ENCODE data around the gene XXYLT1. TPM values are rescaled to one million over a fixed set of nuclear protein-coding genes. Genes with fewer than 3 reads are reported as not detected.

XXYLT1 gene
- total RNA-seq, 1 experiment from 2014 or later = 10.9 TPM

DNA sequence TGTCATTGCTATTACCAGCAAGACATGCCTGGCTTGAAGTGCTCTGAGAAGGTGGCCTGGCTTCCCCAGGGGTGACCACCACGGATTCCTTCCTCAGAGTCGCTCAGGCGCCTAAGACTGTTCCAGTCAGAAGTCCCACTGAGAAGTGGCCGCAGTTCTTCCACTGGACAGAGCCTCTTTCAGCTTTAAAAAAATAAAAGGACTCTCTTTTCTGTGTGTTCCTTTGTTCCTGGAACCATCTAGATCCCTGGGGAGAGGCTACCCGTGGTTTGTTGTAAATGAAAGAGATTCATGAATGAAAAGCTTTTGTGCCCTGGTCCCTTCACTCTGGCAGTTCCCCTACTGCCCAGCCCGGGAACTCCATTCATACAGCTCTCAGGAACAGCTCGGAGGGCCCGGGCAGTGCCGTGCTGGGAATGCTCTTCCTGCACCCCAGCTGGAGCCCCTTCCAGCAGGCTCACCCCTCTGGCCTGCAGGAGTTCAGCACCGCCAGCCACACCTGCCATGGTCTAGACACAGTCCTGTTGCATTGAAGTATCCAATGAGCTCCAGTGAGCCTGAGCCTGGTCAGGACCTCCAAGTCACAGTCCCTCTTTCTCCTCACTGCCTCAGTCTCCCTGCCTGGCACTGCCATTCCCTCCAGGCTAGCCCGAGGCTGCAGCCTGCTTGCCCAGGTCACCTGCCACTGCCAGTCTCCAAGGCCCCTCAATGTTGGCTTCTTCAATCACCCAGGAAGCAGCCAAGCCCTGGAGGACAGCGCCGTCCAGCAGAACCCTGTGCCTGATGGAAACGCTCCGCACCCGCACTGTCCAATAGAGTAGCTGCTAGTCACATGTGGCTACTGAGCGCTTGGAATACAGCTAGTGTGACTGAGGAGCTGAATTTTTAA is 75.4 kb downstream of the XXYLT1 start (continued):
- TF ChIP-seq, protein P1, sequence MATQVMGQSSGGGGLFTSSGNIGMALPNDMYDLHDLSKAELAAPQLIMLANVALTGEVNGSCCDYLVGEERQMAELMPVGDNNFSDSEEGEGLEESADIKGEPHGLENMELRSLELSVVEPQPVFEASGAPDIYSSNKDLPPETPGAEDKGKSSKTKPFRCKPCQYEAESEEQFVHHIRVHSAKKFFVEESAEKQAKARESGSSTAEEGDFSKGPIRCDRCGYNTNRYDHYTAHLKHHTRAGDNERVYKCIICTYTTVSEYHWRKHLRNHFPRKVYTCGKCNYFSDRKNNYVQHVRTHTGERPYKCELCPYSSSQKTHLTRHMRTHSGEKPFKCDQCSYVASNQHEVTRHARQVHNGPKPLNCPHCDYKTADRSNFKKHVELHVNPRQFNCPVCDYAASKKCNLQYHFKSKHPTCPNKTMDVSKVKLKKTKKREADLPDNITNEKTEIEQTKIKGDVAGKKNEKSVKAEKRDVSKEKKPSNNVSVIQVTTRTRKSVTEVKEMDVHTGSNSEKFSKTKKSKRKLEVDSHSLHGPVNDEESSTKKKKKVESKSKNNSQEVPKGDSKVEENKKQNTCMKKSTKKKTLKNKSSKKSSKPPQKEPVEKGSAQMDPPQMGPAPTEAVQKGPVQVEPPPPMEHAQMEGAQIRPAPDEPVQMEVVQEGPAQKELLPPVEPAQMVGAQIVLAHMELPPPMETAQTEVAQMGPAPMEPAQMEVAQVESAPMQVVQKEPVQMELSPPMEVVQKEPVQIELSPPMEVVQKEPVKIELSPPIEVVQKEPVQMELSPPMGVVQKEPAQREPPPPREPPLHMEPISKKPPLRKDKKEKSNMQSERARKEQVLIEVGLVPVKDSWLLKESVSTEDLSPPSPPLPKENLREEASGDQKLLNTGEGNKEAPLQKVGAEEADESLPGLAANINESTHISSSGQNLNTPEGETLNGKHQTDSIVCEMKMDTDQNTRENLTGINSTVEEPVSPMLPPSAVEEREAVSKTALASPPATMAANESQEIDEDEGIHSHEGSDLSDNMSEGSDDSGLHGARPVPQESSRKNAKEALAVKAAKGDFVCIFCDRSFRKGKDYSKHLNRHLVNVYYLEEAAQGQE (IDR thresholded peaks at IDR 0.05; ENCODE audit: low read depth) = no peak
- no peak for TF ChIP-seq RAD21 (IDR thresholded peaks at IDR 0.05; ENCODE audit: low read depth)

GRCh38 chr3:195194559-195195206 is 76.3 kb downstream of the XXYLT1 start:
- POLR2A ChIA-PET = no interaction called here
- CTCF ChIA-PET = no interaction called here
- H3K4me1 ChIP-seq (ENCODE audit: control insufficient read depth in 1 of 2, insufficient read depth in 2 of 2, low read length in 2 of 2) = peaks cover 3 to 29% of the 10 kb centered on the region in 2 experiments; a peak in 2 of 4 replicates
- H3K9me3 ChIP-seq (ENCODE audit: control insufficient read depth in 1 of 2, insufficient read depth in 1 of 2, low read depth in 1 of 2, low read length in 2 of 2) = peaks cover 3 to 8% of the 10 kb centered on the region in 2 experiments; a peak in 1 of 4 replicates
- no peak overlapping the region for H3K27ac ChIP-seq (ENCODE audit: low read depth, low read length)
- H3K36me3 ChIP-seq (ENCODE audit: control insufficient read depth in 1 of 2, insufficient read depth in 2 of 2, low read length in 2 of 2) = no peaks in the 10 kb centered on the region
- no peaks in the 10 kb centered on the region for H3K27me3 ChIP-seq (ENCODE audit: insufficient read depth, low read length)
- no peak overlapping the region for H3K4me3 ChIP-seq (replicated peaks in 1 of 2; ENCODE audit: low read depth in 1 of 2, low read length in 2 of 2)
- H3K79me2 ChIP-seq (ENCODE audit: insufficient read depth, low read length) = no peaks in the 10 kb centered on the region
- no peaks in the 10 kb centered on the region for H3K9me2 ChIP-seq (ENCODE audit: insufficient read depth)
- DNase-seq (ENCODE audit: low read depth, low spot score) (no peak), ATAC-seq (no peak)
- no peak overlapping the region for H3K9ac ChIP-seq (ENCODE audit: low read length)
- H4K20me1 ChIP-seq (ENCODE audit: insufficient read depth) = no peaks in the 10 kb centered on the region
- H3K4me2 ChIP-seq (ENCODE audit: low read length) = no peak overlapping the region
- H2AFZ ChIP-seq (ENCODE audit: low read depth, low read length, poor library complexity, severe bottlenecking) = no peak overlapping the region
- RAD21 ChIA-PET (ENCODE audit: low non-redundant PET in 1 of 2, low total read pairs in 2 of 2, uncharacterized antibody in 2 of 2, unreplicated experiment in 2 of 2) = no interaction called here
- intact Hi-C loops (cut with micrococcal nuclease) = no loop called here
- BruUV-seq (replicated peaks) = no TSS peak
- TF ChIP-seq ELF1 (IDR thresholded peaks at IDR 0.05; ENCODE audit: borderline replicate concordance, low read depth) (no peak), SP1 (IDR thresholded peaks at IDR 0.05; ENCODE audit: low read depth) (no peak), FOSL1 (IDR thresholded peaks at IDR 0.05; ENCODE audit: low read depth) (no peak), ZFX (IDR thresholded peaks at IDR 0.05) (no peak), POLR2A (IDR thresholded peaks at IDR 0.05; ENCODE audit: borderline replicate concordance, extremely low read depth, insufficient read depth, insufficient read length) (no peak), EZH2phosphoT487 (IDR thresholded peaks at IDR 0.05; ENCODE audit: borderline replicate concordance) (no peak), CEBPB (IDR thresholded peaks at IDR 0.05; ENCODE audit: low read depth) (no peak), ZNF274 (IDR thresholded peaks at IDR 0.05; ENCODE audit: low read depth, low read length) (no peak), YY1 (IDR thresholded peaks at IDR 0.05; ENCODE audit: extremely low read depth, insufficient replicate concordance, low read depth, low read length) (no peak), SIN3A (IDR thresholded peaks at IDR 0.05; ENCODE audit: low read depth) (no peak), TCF7L2 (IDR thresholded peaks at IDR 0.05; ENCODE audit: borderline replicate concordance, extremely low read depth, insufficient read depth, insufficient read length) (no peak), RAD21 (IDR thresholded peaks at IDR 0.05; ENCODE audit: low read depth) (no peak), POLR2AphosphoS5 (IDR thresholded peaks at IDR 0.05; ENCODE audit: low read depth, low read length) (no peak), SRF (IDR thresholded peaks at IDR 0.05; ENCODE audit: low read depth) (no peak), CBX3 (IDR thresholded peaks at IDR 0.05; ENCODE audit: low read depth) (no peak), EZH2 (IDR thresholded peaks at IDR 0.05) (no peak)
- TF ChIP-seq, protein P1 (IDR thresholded peaks at IDR 0.05; ENCODE audit: low read depth) = no peak

Data from HCT116 (cell line).